Erythroblast (primary cell): ENCODE data around the gene MLX.
"Not testable (repeated sequence)": the region's sequence is repeated elsewhere in the genome, so short reads cannot be mapped to it uniquely, and the experiment has no call there.

Experiments used
- GATA1 ChIP-seq: IDR thresholded peaks from 2 replicates; pipeline ENCODE4 v1.6.1; 2011; ENCODE audit warnings: low read depth, mild to moderate bottlenecking, control low read depth, low read length, moderate library complexity
- POLR2A ChIP-seq: IDR thresholded peaks from 2 replicates; pipeline ENCODE4 v1.6.1; 2011; ENCODE audit warnings: mild to moderate bottlenecking, low read length

- not testable (repeated sequence) for TF ChIP-seq POLR2A, GATA1
Measured at GRCh38 chr17:42552736-42553135, 14.2 kb upstream of the MLX start, which contains the start of gene HSD17B1.
